SK-N-SH (cell line): Measurements from ENCODE around the gene SEC62. TPM values are rescaled to one million over a fixed set of nuclear protein-coding genes. Genes with fewer than 3 reads are reported as not detected.

Source experiments
- CTCF ChIA-PET: fragments of 300-600, 350-600 bp; formaldehyde crosslinking; extraction: SDS; loops from one replicate; lab custom pipeline; 2021; lab: Yijun Ruan, JAX
- POLR2A ChIA-PET: fragments of 350-600 bp; sonication (Branson Sonifier 250); formaldehyde crosslinking; extraction: SDS; loops from one replicate; lab custom pipeline; 2020; ENCODE audit warnings: antibody characterized with exemption, inconsistent platforms; lab: Yijun Ruan, JAX
- DNase-seq: peaks from one replicate; pipeline ENCODE4 v3.0.0; 2012
- H2AFZ ChIP-seq: fragments of 200-600 bp; sonication (generic); 2 replicates; pipeline ENCODE4 v1.8.1; 2016; ENCODE audit warnings: antibody characterized with exemption, mild to moderate bottlenecking, low read depth
- H3F3A ChIP-seq: fragments of 200-600 bp; sonication (generic); replicated peaks from 2 replicates; pipeline ENCODE3; 2016; ENCODE audit warnings: antibody characterized with exemption, mild to moderate bottlenecking; ENCODE audit not compliant: insufficient read depth
- H3K27ac ChIP-seq, 2 experiments: fragments of 200-500 bp in 1 of 2; fragments of 200-600 bp in 1 of 2; sonication (Bioruptor generic) in 1 of 2; sonication (generic), shearing (Covaris generic) in 1 of 2; 2 replicates each; pipeline versions ENCODE4 v1.5.1 to v1.6.1; 2014 to 2016; ENCODE audit warnings: low read depth in 2 of 2, inconsistent platforms in 1 of 2, low read length in 1 of 2, mild to moderate bottlenecking in 1 of 2, mixed read lengths in 1 of 2
- H3K27me3 ChIP-seq: fragments of 200-600 bp; sonication (generic), shearing (Covaris generic); 2 replicates; pipeline ENCODE4 v1.6.1; 2016; ENCODE audit warnings: mixed run types; ENCODE audit not compliant: insufficient read depth
- H3K36me3 ChIP-seq, 2 experiments: fragments of 200-500 bp in 1 of 2; fragments of 200-600 bp in 1 of 2; sonication (Bioruptor generic) in 1 of 2; sonication (generic) in 1 of 2; replicated peaks in 1 of 2; 2 replicates each; pipeline versions ENCODE3 to v1.5.1; 2014 to 2016; ENCODE audit warnings: low read length in 1 of 2, mild to moderate bottlenecking in 1 of 2; ENCODE audit not compliant: insufficient read depth in 2 of 2, control insufficient read depth in 1 of 2
- H3K4me1 ChIP-seq, 2 experiments: fragments of 200-500 bp in 1 of 2; fragments of 200-600 bp in 1 of 2; sonication (Bioruptor generic) in 1 of 2; sonication (generic), shearing (Covaris generic) in 1 of 2; 2 replicates each; pipeline versions ENCODE4 v1.5.1 to v1.6.1; 2014 to 2016; ENCODE audit warnings: low read depth in 1 of 2, low read length in 1 of 2, mixed run types in 1 of 2; ENCODE audit not compliant: insufficient read depth in 2 of 2, control insufficient read depth in 1 of 2
- H3K4me2 ChIP-seq: fragments of 200-600 bp; sonication (generic), shearing (Covaris generic); 2 replicates; pipeline ENCODE4 v1.6.1; 2017; ENCODE audit warnings: mixed run types
- H3K4me3 ChIP-seq, 2 experiments: fragments of 200-500 bp in 1 of 2; fragments of 200-600 bp in 1 of 2; sonication (Bioruptor generic) in 1 of 2; sonication (generic), shearing (Covaris generic) in 1 of 2; 2 replicates each; pipeline versions ENCODE4 v1.5.1 to v1.8.1; 2014 to 2016; ENCODE audit warnings: low read depth in 2 of 2, inconsistent platforms in 1 of 2, low read length in 1 of 2, mild to moderate bottlenecking in 1 of 2, mixed read lengths in 1 of 2, moderate library complexity in 1 of 2
- H3K79me2 ChIP-seq: fragments of 200-600 bp; sonication (generic); 2 replicates; pipeline ENCODE4 v1.8.1; 2017; ENCODE audit warnings: mild to moderate bottlenecking; ENCODE audit not compliant: insufficient read depth
- H3K9ac ChIP-seq: fragments of 200-600 bp; sonication (generic); 2 replicates; pipeline ENCODE4 v1.6.1; 2017; ENCODE audit warnings: mixed run types
- H3K9me2 ChIP-seq: fragments of 200-600 bp; sonication (generic); 2 replicates; pipeline ENCODE4 v1.6.1; 2017; ENCODE audit warnings: mixed run types
- H3K9me3 ChIP-seq: fragments of 200-600 bp; sonication (generic); 2 replicates; pipeline ENCODE4 v1.6.1; 2017; ENCODE audit warnings: mixed run types, mild to moderate bottlenecking, moderate library complexity
- H4K20me1 ChIP-seq: fragments of 200-600 bp; sonication (generic); 2 replicates; pipeline ENCODE4 v1.6.1; 2017; ENCODE audit warnings: mild to moderate bottlenecking, mixed run types; ENCODE audit not compliant: insufficient read depth
- CHD2 ChIP-seq: fragments of 150-350 bp; IDR thresholded peaks from 2 replicates; pipeline ENCODE4 v1.6.1; 2018; ENCODE audit warnings: low read length; ENCODE audit not compliant: partially characterized antibody
- EP300 ChIP-seq, 2 experiments: IDR thresholded peaks; 2 replicates each; pipeline versions ENCODE4 v1.4.0 to v1.6.1; 2012; ENCODE audit warnings: borderline replicate concordance in 1 of 2, low read depth in 1 of 2, low read length in 1 of 2
- EZH2phosphoT487 ChIP-seq: fragments of 200-600 bp; sonication (generic); IDR thresholded peaks from 2 replicates; pipeline ENCODE4 v1.6.1; 2017; ENCODE audit warnings: low read depth, mixed run types, mild to moderate bottlenecking, antibody characterized with exemption, moderate library complexity, borderline replicate concordance
- GATA2 ChIP-seq: sonication (generic); formaldehyde crosslinking; IDR thresholded peaks from 2 replicates; pipeline ENCODE4 v1.5.0; 2020; ENCODE audit warnings: mild to moderate bottlenecking, missing genetic modification reagents
- JUND ChIP-seq: IDR thresholded peaks from 2 replicates; pipeline ENCODE4 v1.4.0; 2012
- MAX ChIP-seq: IDR thresholded peaks from 2 replicates; pipeline ENCODE4 v1.4.0; 2012; ENCODE audit warnings: low read depth
- MEF2A ChIP-seq: IDR thresholded peaks from 2 replicates; pipeline ENCODE4 v1.4.0; 2012; ENCODE audit warnings: low read depth, borderline replicate concordance
- NFIC ChIP-seq: IDR thresholded peaks from 2 replicates; pipeline ENCODE4 v1.4.0; 2012; ENCODE audit warnings: borderline replicate concordance
- NRF1 ChIP-seq: IDR thresholded peaks from 2 replicates; pipeline ENCODE4 v1.6.1; 2012; ENCODE audit warnings: low read depth, mild to moderate bottlenecking, low read length
- POLR2AphosphoS5 ChIP-seq: IDR thresholded peaks from 2 replicates; pipeline ENCODE4 v1.6.1; 2012; ENCODE audit warnings: low read depth, low read length
- RCOR1 ChIP-seq: fragments of 150-350 bp; IDR thresholded peaks from 2 replicates; pipeline ENCODE4 v1.6.1; 2017; ENCODE audit warnings: antibody characterized with exemption, low read length
- REST ChIP-seq: IDR thresholded peaks from 2 replicates; pipeline ENCODE4 v1.6.1; 2012; ENCODE audit warnings: mild to moderate bottlenecking, low read depth, low read length, moderate library complexity
- RFX5 ChIP-seq: IDR thresholded peaks from 2 replicates; pipeline ENCODE4 v1.6.1; 2012; ENCODE audit warnings: mild to moderate bottlenecking, improper control_type of control experiment, low read length
- RXRA ChIP-seq: IDR thresholded peaks from 2 replicates; pipeline ENCODE4 v1.4.0; 2012; ENCODE audit warnings: low read depth, mild to moderate bottlenecking, borderline replicate concordance
- SIN3A ChIP-seq: IDR thresholded peaks from 2 replicates; pipeline ENCODE4 v1.6.1; 2012; ENCODE audit warnings: low read depth, mild to moderate bottlenecking, low read length, moderate library complexity, borderline replicate concordance
- SMC3 ChIP-seq: IDR thresholded peaks from 2 replicates; pipeline ENCODE4 v1.6.1; 2012; ENCODE audit warnings: low read depth, low read length, improper control_type of control experiment
- TAF1 ChIP-seq: IDR thresholded peaks from 2 replicates; pipeline ENCODE4 v1.6.1; 2012; ENCODE audit warnings: low read depth, mild to moderate bottlenecking, low read length, moderate library complexity, borderline replicate concordance
- TEAD4 ChIP-seq: IDR thresholded peaks from 2 replicates; pipeline ENCODE4 v1.4.0; 2012; ENCODE audit warnings: mild to moderate bottlenecking, borderline replicate concordance; ENCODE audit not compliant: insufficient read depth
- USF2 ChIP-seq: fragments of 150-350 bp; IDR thresholded peaks from 2 replicates; pipeline ENCODE4 v1.6.1; 2017; ENCODE audit warnings: antibody characterized with exemption, low read length, low read depth, borderline replicate concordance
- whole genome bisulfite sequencing: methylation state at CpG from one replicate; pipeline ENCODE4 v1.1.6; 2017; ENCODE audit warnings: low lambda C conversion rate; 5-methylcytosine and 5-hydroxymethylcytosine counted together
- polyA plus RNA-seq, 3 experiments: library from polyadenylated mRNA; depleted of rRNA; stranded (reverse); fragments of >200 nt; gene quantifications; 2 replicates each; pipeline ENCODE4 v1.2.3, GENCODE V29; 2012
- TF ChIP-seq, protein P1 (sequence below): IDR thresholded peaks from 2 replicates; pipeline ENCODE4 v1.4.0; 2012; ENCODE audit warnings: low read depth, borderline replicate concordance
- TF ChIP-seq, protein P2 (sequence below): IDR thresholded peaks from 2 replicates; pipeline ENCODE4 v1.4.0; 2012; ENCODE audit warnings: low read depth, borderline replicate concordance

SEC62 gene, protein sequence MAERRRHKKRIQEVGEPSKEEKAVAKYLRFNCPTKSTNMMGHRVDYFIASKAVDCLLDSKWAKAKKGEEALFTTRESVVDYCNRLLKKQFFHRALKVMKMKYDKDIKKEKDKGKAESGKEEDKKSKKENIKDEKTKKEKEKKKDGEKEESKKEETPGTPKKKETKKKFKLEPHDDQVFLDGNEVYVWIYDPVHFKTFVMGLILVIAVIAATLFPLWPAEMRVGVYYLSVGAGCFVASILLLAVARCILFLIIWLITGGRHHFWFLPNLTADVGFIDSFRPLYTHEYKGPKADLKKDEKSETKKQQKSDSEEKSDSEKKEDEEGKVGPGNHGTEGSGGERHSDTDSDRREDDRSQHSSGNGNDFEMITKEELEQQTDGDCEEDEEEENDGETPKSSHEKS
- polyA plus RNA-seq (2012; rRNA removed), result 15.0 and 21.7 TPM in 2 replicates
- 21.7 and 29.8 TPM in 2 replicates for polyA plus RNA-seq (2012; cell fraction: cytosol; rRNA removed)
- 5.8 and 16.3 TPM in 2 replicates for polyA plus RNA-seq (2012; cell fraction: nucleus; rRNA removed)

GRCh38 chr3:169966428-169966950 is at the start of gene SEC62:
SEC62 (plus strand) TSS chr3:169966807; CDS start chr3:169966823, 16 bp downstream.
- H3F3A ChIP-seq, result no peaks in the 10 kb centered on the region
- peaks cover 9 to 15% of the 10 kb centered on the region in 2 experiments; a peak in 3 of 4 replicates for H3K4me1 ChIP-seq
- peaks cover 36% of the 10 kb centered on the region for H4K20me1 ChIP-seq
- H3K4me3 ChIP-seq, result peak within 1 kb of the TSS; percentile 60 to 74
- peaks cover 8 to 16% of the 10 kb centered on the region in 2 experiments for H3K36me3 ChIP-seq
- peak within 1 kb of the TSS; percentile 78 for H3K9ac ChIP-seq
- peak within 1 kb of the TSS; percentile 63 to 85 for H3K27ac ChIP-seq
- 4% methylated on average over 15 of the region's 37 CpGs for WGBS
- ChIA-PET CTCF (interaction anchor here (0.6 to 2.0 kb wide), 9 partner anchors 17 to 110 kb away, joined by 3 to 8 read pairs (median 4); no protein-coding TSS in a partner anchor), POLR2A (interaction anchor here (0.5 to 1.4 kb wide), 5 partner anchors 104 to 779 kb away, joined by 3 to 7 read pairs (median 3); partner anchors contain the start of genes ACTRT3, LRRC34, LRRIQ4 and TERC)
- H3K27me3 ChIP-seq, result no peaks in the 10 kb centered on the region
- H2AFZ ChIP-seq, result peak within 1 kb of the TSS; percentile 99
- no peaks in the 10 kb centered on the region for H3K9me2 ChIP-seq
- DNase-seq, result peak; percentile 96
- H3K4me2 ChIP-seq, result peak within 1 kb of the TSS; percentile 66
- H3K79me2 ChIP-seq, result peaks cover 52% of the 10 kb centered on the region
- H3K9me3 ChIP-seq, result no peaks in the 10 kb centered on the region
- TF ChIP-seq EZH2phosphoT487, result no peak
- peak; percentile 98 for TF ChIP-seq TAF1
- TF ChIP-seq CHD2, result peak; percentile 100
- peak; percentile 34 for TF ChIP-seq REST
- TF ChIP-seq, protein P1, sequence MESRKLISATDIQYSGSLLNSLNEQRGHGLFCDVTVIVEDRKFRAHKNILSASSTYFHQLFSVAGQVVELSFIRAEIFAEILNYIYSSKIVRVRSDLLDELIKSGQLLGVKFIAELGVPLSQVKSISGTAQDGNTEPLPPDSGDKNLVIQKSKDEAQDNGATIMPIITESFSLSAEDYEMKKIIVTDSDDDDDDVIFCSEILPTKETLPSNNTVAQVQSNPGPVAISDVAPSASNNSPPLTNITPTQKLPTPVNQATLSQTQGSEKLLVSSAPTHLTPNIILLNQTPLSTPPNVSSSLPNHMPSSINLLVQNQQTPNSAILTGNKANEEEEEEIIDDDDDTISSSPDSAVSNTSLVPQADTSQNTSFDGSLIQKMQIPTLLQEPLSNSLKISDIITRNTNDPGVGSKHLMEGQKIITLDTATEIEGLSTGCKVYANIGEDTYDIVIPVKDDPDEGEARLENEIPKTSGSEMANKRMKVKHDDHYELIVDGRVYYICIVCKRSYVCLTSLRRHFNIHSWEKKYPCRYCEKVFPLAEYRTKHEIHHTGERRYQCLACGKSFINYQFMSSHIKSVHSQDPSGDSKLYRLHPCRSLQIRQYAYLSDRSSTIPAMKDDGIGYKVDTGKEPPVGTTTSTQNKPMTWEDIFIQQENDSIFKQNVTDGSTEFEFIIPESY, result peak; percentile 99
- TF ChIP-seq, protein P2, sequence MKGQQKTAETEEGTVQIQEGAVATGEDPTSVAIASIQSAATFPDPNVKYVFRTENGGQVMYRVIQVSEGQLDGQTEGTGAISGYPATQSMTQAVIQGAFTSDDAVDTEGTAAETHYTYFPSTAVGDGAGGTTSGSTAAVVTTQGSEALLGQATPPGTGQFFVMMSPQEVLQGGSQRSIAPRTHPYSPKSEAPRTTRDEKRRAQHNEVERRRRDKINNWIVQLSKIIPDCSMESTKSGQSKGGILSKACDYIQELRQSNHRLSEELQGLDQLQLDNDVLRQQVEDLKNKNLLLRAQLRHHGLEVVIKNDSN, result 0 out of 2 replicates have a peak, but pooled peaks have one; percentile 32
- no peak for TF ChIP-seq JUND
- no peak for TF ChIP-seq RXRA
- no peak for TF ChIP-seq NRF1
- TF ChIP-seq EP300 (IDR thresholded peaks at IDR 0.05; ENCODE audit: borderline replicate concordance in 1 of 2, low read depth in 1 of 2, low read length in 1 of 2), result peak in 1 of 2 experiments; percentile 30; a peak in 1 of 4 replicates
- no peak for TF ChIP-seq RFX5
- no peak for TF ChIP-seq TEAD4
- TF ChIP-seq MAX, result peak; percentile 45
- no peak for TF ChIP-seq MEF2A
- 0 out of 2 replicates have a peak, but pooled peaks have one; percentile 57 for TF ChIP-seq RCOR1
- no peak for TF ChIP-seq USF2
- TF ChIP-seq SIN3A, result peak; percentile 86; the same call in 1 of the 2 replicates
- TF ChIP-seq POLR2AphosphoS5, result peak; percentile 96
- no peak for TF ChIP-seq NFIC
- peak; percentile 34; the same call in 1 of the 2 replicates for TF ChIP-seq SMC3
- 0 out of 2 replicates have a peak, but pooled peaks have one; percentile 18 for TF ChIP-seq GATA2 (CRISPR knock-in tag)
